ENCODE measurements around the gene HOXB4.

Gene HOXB4

GRCh38 chr17:48532261-48532660, 45.9 kb downstream of the HOXB4 start:
- H3K4me3 ChIP-seq (ENCODE audit: low read depth, low read length) = no peak overlapping the region
- no peak for DNase-seq (ENCODE audit: low read depth)
- no peak for TF ChIP-seq CTCF (IDR thresholded peaks at IDR 0.05; ENCODE audit: insufficient read depth, low read depth, low read length, missing control alignments)

- TF ChIP-seq CTCF (IDR thresholded peaks at IDR 0.05; ENCODE audit: insufficient read depth, low read depth, low read length, missing control alignments) = no peak
- no peak for DNase-seq (ENCODE audit: low read depth)
- no peak within 1 kb of the TSS for H3K4me3 ChIP-seq (ENCODE audit: low read depth, low read length)
Observed at GRCh38 chr17:48530887-48531272, 47.3 kb downstream of the HOXB4 start, which contains the start of gene HOXB1. Gene HOXB1 (minus strand): TSS chr17:48531011. CDS start chr17:48530904, 107 bp downstream.

GRCh38 chr17:48530208-48530886, 47.8 kb downstream of the HOXB4 start:
- no peak overlapping the region for H3K4me3 ChIP-seq (ENCODE audit: low read depth, low read length)
- no peak for TF ChIP-seq CTCF (IDR thresholded peaks at IDR 0.05; ENCODE audit: insufficient read depth, low read depth, low read length, missing control alignments)
- DNase-seq (ENCODE audit: low read depth) = no peak

- no peak for TF ChIP-seq CTCF (IDR thresholded peaks at IDR 0.05; ENCODE audit: insufficient read depth, low read depth, low read length, missing control alignments)
- H3K4me3 ChIP-seq (ENCODE audit: low read depth, low read length) = no peak overlapping the region
- DNase-seq (ENCODE audit: low read depth) = no peak
Observed at GRCh38 chr17:48529683-48530009, 48.5 kb downstream of the HOXB4 start.

GRCh38 chr17:48528936-48529682, 49.0 kb downstream of the HOXB4 start:
- no peak overlapping the region for H3K4me3 ChIP-seq (ENCODE audit: low read depth, low read length)
- no peak for DNase-seq (ENCODE audit: low read depth)
- no peak for TF ChIP-seq CTCF (IDR thresholded peaks at IDR 0.05; ENCODE audit: insufficient read depth, low read depth, low read length, missing control alignments)

- TF ChIP-seq CTCF (IDR thresholded peaks at IDR 0.05; ENCODE audit: insufficient read depth, low read depth, low read length, missing control alignments) = no peak
- H3K4me3 ChIP-seq (ENCODE audit: low read depth, low read length) = no peak overlapping the region
- DNase-seq (ENCODE audit: low read depth) = no peak
Observed at GRCh38 chr17:48528153-48528935, 49.8 kb downstream of the HOXB4 start.

All from GM12865 (cell line).